Measurements from ENCODE around the gene OR56A1.

OR56A1 gene

GRCh38 chr11:5986885-5987284 lies 43.7 kb downstream of the OR56A1 start, which contains the start of gene OR52L1:
TSS of gene OR52L1 (minus strand) at chr11:5986985. CDS start at chr11:5986930, 55 bp downstream.
- no peak for DNase-seq

DNA sequence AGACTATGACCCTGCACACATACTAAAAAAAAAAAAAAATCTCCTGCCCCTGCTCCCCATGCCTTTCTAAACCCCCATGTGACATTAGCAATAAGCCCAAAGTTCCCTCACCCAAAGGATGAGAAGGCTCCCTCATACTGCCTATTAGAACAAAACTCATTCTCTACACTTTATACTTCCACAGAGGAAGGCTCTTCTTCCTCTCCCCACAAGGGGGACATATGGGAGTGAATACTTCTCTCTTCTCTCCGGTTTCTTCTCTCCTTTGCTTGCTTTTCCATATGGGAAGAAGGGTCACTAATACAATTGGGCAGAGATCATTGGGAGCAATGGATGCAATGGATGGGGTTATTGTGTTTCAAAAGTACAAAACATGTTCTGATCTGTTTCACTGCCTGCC lies 47.1 kb downstream of the OR56A1 start:
- DNase-seq = no peak

DNA sequence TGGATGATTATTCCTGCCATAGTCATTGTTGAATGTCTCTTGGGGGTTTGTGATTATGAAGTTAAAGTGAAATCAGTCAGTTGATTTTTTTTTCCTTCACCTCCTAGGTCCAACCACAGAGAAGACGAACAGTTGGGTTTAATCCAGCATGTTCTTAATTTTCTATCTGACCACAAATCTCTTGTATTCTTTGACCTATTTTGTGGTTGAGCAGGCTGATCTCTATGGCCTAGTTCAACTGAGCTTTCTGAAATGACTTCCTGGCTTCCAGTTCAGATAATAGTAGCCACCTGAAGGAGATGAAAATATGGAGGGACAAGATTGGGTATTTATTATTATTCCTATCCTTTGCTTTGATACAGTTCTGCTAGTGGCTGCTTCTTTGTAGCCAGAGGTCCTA lies 57.0 kb downstream of the OR56A1 start:
- DNase-seq = no peak

All from fibroblast of skin of scalp (primary cell).